Liver (tissue), 9 donors: Measurements from ENCODE around the gene ZNF418. TPM values are rescaled to one million over a fixed set of nuclear protein-coding genes. Genes with fewer than 3 reads are reported as not detected.
"Not testable (repeated sequence)": the region's sequence is repeated elsewhere in the genome, so short reads cannot be mapped to it uniquely, and the experiment has no call there.

Experiments used
- DNase-seq: peaks from one replicate; pipeline ENCODE4 v3.0.0-alpha.2; 2017; ENCODE audit warnings: low spot score
- H3K27ac ChIP-seq, 2 donors: one replicate each; pipeline ENCODE4 v1.7.0; 2013; ENCODE audit warnings: inconsistent platforms in 2 of 2, low read length in 2 of 2, control low read depth in 1 of 2, low read depth in 1 of 2, mild to moderate bottlenecking in 1 of 2
- H3K27me3 ChIP-seq, 4 donors: one replicate each; pipeline versions ENCODE4 v1.6.1 to v1.7.0; 2013; ENCODE audit warnings: low read length in 3 of 4, inconsistent platforms in 1 of 4, mild to moderate bottlenecking in 1 of 4, moderate library complexity in 1 of 4; ENCODE audit not compliant: control insufficient read depth in 4 of 4, insufficient read depth in 4 of 4
- H3K36me3 ChIP-seq, 4 donors: one replicate each; pipeline versions ENCODE4 v1.6.1 to v1.7.0; 2013; ENCODE audit warnings: low read length in 3 of 4, mild to moderate bottlenecking in 3 of 4, low read depth in 1 of 4, moderate library complexity in 1 of 4; ENCODE audit not compliant: control insufficient read depth in 4 of 4, insufficient read depth in 3 of 4
- H3K4me1 ChIP-seq, 4 donors: one replicate each; pipeline versions ENCODE4 v1.6.1 to v1.7.0; 2013; ENCODE audit warnings: low read length in 3 of 4, mild to moderate bottlenecking in 3 of 4, moderate library complexity in 1 of 4; ENCODE audit not compliant: control insufficient read depth in 4 of 4, insufficient read depth in 4 of 4
- H3K4me3 ChIP-seq, 3 donors: one replicate each; pipeline versions ENCODE4 v1.6.1 to v1.7.0; 2013; ENCODE audit warnings: low read length in 3 of 3, control low read depth in 1 of 3, low read depth in 1 of 3, mild to moderate bottlenecking in 1 of 3
- H3K9ac ChIP-seq, 2 donors: one replicate each; pipeline ENCODE4 v1.7.0; 2013; ENCODE audit warnings: low read length in 2 of 2, mild to moderate bottlenecking in 2 of 2, moderate library complexity in 2 of 2, control low read depth in 1 of 2, low read depth in 1 of 2
- H3K9me3 ChIP-seq, 4 donors: one replicate each; pipeline versions ENCODE4 v1.6.1 to v1.7.0; 2013; ENCODE audit warnings: low read length in 3 of 4; ENCODE audit not compliant: control insufficient read depth in 4 of 4
- CTCF ChIP-seq: fragments of 150-350 bp; IDR thresholded peaks from 2 replicates; pipeline ENCODE4 v1.5.1; 2017; ENCODE audit warnings: improper control_type of control experiment, low read depth, low read length; ENCODE audit not compliant: missing input control
- EGR1 ChIP-seq, 2 donors: IDR thresholded peaks; 2 replicates each; pipeline ENCODE4 v1.6.1; 2016 to 2018; ENCODE audit warnings: antibody characterized with exemption in 2 of 2, low read depth in 2 of 2
- FOXA1 ChIP-seq: IDR thresholded peaks from 2 replicates; pipeline ENCODE4 v1.6.1; 2016; ENCODE audit warnings: antibody characterized with exemption
- FOXA2 ChIP-seq: IDR thresholded peaks from 2 replicates; pipeline ENCODE4 v1.6.1; 2016; ENCODE audit warnings: antibody characterized with exemption
- GABPA ChIP-seq, 2 donors: IDR thresholded peaks in 1 of 2; conservative IDR thresholded peaks in 1 of 2; 2 replicates each; pipeline ENCODE4 v1.6.1; 2016; ENCODE audit warnings: antibody characterized with exemption in 2 of 2, mild to moderate bottlenecking in 1 of 2, moderate library complexity in 1 of 2
- HNF4A ChIP-seq, 2 donors: conservative IDR thresholded peaks; 2 replicates each; pipeline ENCODE4 v1.6.1; 2016; ENCODE audit warnings: antibody characterized with exemption in 2 of 2, mild to moderate bottlenecking in 2 of 2
- HNF4G ChIP-seq: IDR thresholded peaks from 2 replicates; pipeline ENCODE4 v1.6.1; 2016; ENCODE audit warnings: antibody characterized with exemption
- JUND ChIP-seq, 2 donors: IDR thresholded peaks; 2 replicates each; pipeline ENCODE4 v1.6.1; 2016; ENCODE audit warnings: antibody characterized with exemption in 2 of 2
- MAX ChIP-seq: IDR thresholded peaks from 2 replicates; pipeline ENCODE4 v1.6.1; 2016; ENCODE audit warnings: antibody characterized with exemption
- RAD21 ChIP-seq, 2 donors: IDR thresholded peaks; 2 replicates each; pipeline ENCODE4 v1.6.1; 2016; ENCODE audit warnings: antibody characterized with exemption in 2 of 2, mild to moderate bottlenecking in 2 of 2
- REST ChIP-seq: IDR thresholded peaks from 2 replicates; pipeline ENCODE4 v1.6.1; 2016; ENCODE audit warnings: antibody characterized with exemption, mild to moderate bottlenecking
- RXRA ChIP-seq, 2 donors: IDR thresholded peaks; 2 replicates each; pipeline ENCODE4 v1.6.1; 2017 to 2018; ENCODE audit warnings: antibody characterized with exemption in 2 of 2, mild to moderate bottlenecking in 1 of 2
- SP1 ChIP-seq: IDR thresholded peaks from 2 replicates; pipeline ENCODE4 v1.6.1; 2018; ENCODE audit warnings: antibody characterized with exemption, mild to moderate bottlenecking
- TAF1 ChIP-seq: conservative IDR thresholded peaks from 2 replicates; pipeline ENCODE4 v1.6.1; 2016; ENCODE audit warnings: antibody characterized with exemption, mild to moderate bottlenecking
- YY1 ChIP-seq: IDR thresholded peaks from 2 replicates; pipeline ENCODE4 v1.6.1; 2016; ENCODE audit warnings: antibody characterized with exemption, mild to moderate bottlenecking
- ZBTB33 ChIP-seq: IDR thresholded peaks from 2 replicates; pipeline ENCODE4 v1.6.1; 2016; ENCODE audit warnings: antibody characterized with exemption
- WGBS: extraction: QIAGEN DNeasy Blood & Tissue Kit; methylation state at CpG from one replicate; pipeline ENCODE4 v1.1.7; 2013; 5-methylcytosine and 5-hydroxymethylcytosine counted together
- polyA plus RNA-seq, 2 donors: library from polyadenylated mRNA; stranded (reverse) in 1 of 2; unstranded in 1 of 2; fragments of 200-250 nt in 1 of 2; fragments of >200 nt in 1 of 2; fragmentation: Nextera tagmentation in 1 of 2; extraction: Ambion mirVana in 1 of 2; gene quantifications; one replicate each; pipeline versions ENCODE4 v1.2.1 to v1.2.3, GENCODE V29; 2013 to 2015
- total RNA-seq, 2 donors: library from RNA; depleted of rRNA; stranded (reverse); fragments of >200 nt; gene quantifications; one replicate each; pipeline ENCODE4 v1.2.3, GENCODE V29; 2014
- donor health status: healthy.
- donor health status: healthy.
- donor health status: healthy.
- donor health status: healthy.
- donor health status: healthy.

The ZNF418 gene
- total and polyA plus RNA-seq, 4 donors: 0.51 to 3.1 (median 2.0) TPM

- Histone ChIP-seq H3K27me3 (no peaks in the 10 kb centered on the region), H3K9ac (no peak overlapping the region), H3K27ac (no peak overlapping the region), H3K4me1 (peaks cover 0 to 9% (median under 1%) of the 10 kb centered on the region in 4 donors), H3K36me3 (peaks cover 0 to 2% (median 0%) of the 10 kb centered on the region in 4 donors), H3K4me3 (no peak overlapping the region), H3K9me3 (peaks cover 0 to 13% (median 2%) of the 10 kb centered on the region in 4 donors)
- 90% methylated on average over 5 of the region's 5 CpGs for WGBS
- DNase-seq: no peak
- TF ChIP-seq HNF4G (no peak), YY1 (no peak), HNF4A (conservative IDR thresholded peaks at IDR 0.05) (no peak), MAX (no peak), RXRA (IDR thresholded peaks at IDR 0.05) (no peak), EGR1 (IDR thresholded peaks at IDR 0.05; ENCODE audit: low read depth in 2 of 2) (no peak), SP1 (no peak), FOXA1 (no peak), RAD21 (IDR thresholded peaks at IDR 0.05) (no peak), JUND (IDR thresholded peaks at IDR 0.05) (no peak), FOXA2 (no peak), REST (no peak), CTCF (no peak), TAF1 (no peak), ZBTB33 (no peak), GABPA (IDR thresholded peaks at IDR 0.05 in 1 of 2, conservative IDR thresholded peaks at IDR 0.05 in 1 of 2) (no peak)
These were observed 34.9 kb downstream of the ZNF418 start for GRCh38 chr19:57900311-57900710.

- not testable (repeated sequence) for DNase-seq, H3K9ac ChIP-seq, H3K9me3 ChIP-seq, H3K4me3 ChIP-seq, H3K27ac ChIP-seq, H3K27me3 ChIP-seq, H3K36me3 ChIP-seq, H3K4me1 ChIP-seq
- 72% methylated on average over 3 of the region's 3 CpGs for WGBS
These were observed 44.5 kb downstream of the ZNF418 start for GRCh38 chr19:57890706-57891105.
